CD14-positive monocyte (primary cell): ENCODE results near the gene KRT6B. TPM values are rescaled to one million over a fixed set of nuclear protein-coding genes. Genes with fewer than 3 reads are reported as not detected.

ENCODE experiments used
- DNase-seq, 3 donors: peaks; one replicate each; pipeline ENCODE4 v3.0.0-alpha.2; 2011 to 2022
- H2AFZ ChIP-seq: 2 replicates; pipeline ENCODE4 v1.6.0; 2012; ENCODE audit warnings: mild to moderate bottlenecking, low read depth, low read length, inconsistent platforms; ENCODE audit not compliant: insufficient read depth, poor library complexity, severe bottlenecking
- H3K27ac ChIP-seq, 2 donors: 1 replicate in 1 of 2; 2 replicates in 1 of 2; pipeline ENCODE4 v1.5.1; 2012 to 2013; ENCODE audit warnings: low read length in 2 of 2, control low read depth in 1 of 2, inconsistent platforms in 1 of 2, low read depth in 1 of 2, mild to moderate bottlenecking in 1 of 2
- H3K27me3 ChIP-seq, 2 donors: one replicate each; pipeline versions ENCODE4 v1.6.0 to v1.6.1; 2011 to 2013; ENCODE audit warnings: low read length in 2 of 2; ENCODE audit not compliant: control insufficient read depth in 2 of 2, insufficient read depth in 2 of 2
- H3K36me3 ChIP-seq, 2 donors: replicated peaks in 1 of 2; 1 replicate in 1 of 2; 2 replicates in 1 of 2; pipeline versions ENCODE4 v1.5.1 to v1.6.1; 2012 to 2013; ENCODE audit warnings: low read length in 2 of 2, control low read depth in 1 of 2, inconsistent platforms in 1 of 2, mild to moderate bottlenecking in 1 of 2; ENCODE audit not compliant: insufficient read depth in 2 of 2, control insufficient read depth in 1 of 2
- H3K4me1 ChIP-seq, 2 donors: 1 replicate in 1 of 2; 2 replicates in 1 of 2; pipeline versions ENCODE4 v1.5.1 to v1.6.1; 2012 to 2013; ENCODE audit warnings: low read length in 2 of 2, control low read depth in 1 of 2, inconsistent platforms in 1 of 2, mild to moderate bottlenecking in 1 of 2, moderate library complexity in 1 of 2; ENCODE audit not compliant: insufficient read depth in 2 of 2, control insufficient read depth in 1 of 2
- H3K4me2 ChIP-seq: replicated peaks from 2 replicates; pipeline ENCODE3; 2012; ENCODE audit warnings: low read length, moderate library complexity, mild to moderate bottlenecking; ENCODE audit not compliant: poor library complexity, severe bottlenecking; ENCODE audit errors: extremely low read depth
- H3K4me3 ChIP-seq, 3 experiments: fragments of 200-600 bp in 1 of 3; sonication (generic) in 1 of 3; replicated peaks in 1 of 3; 1 replicate in 2 of 3; 2 replicates in 1 of 3; pipeline ENCODE4 v1.5.1; 2011 to 2013; ENCODE audit warnings: low read length in 3 of 3, mild to moderate bottlenecking in 3 of 3, control low read depth in 2 of 3, low read depth in 2 of 3, inconsistent platforms in 1 of 3, moderate library complexity in 1 of 3
- H3K79me2 ChIP-seq: 2 replicates; pipeline ENCODE4 v1.6.0; 2012; ENCODE audit warnings: mild to moderate bottlenecking, control low read depth, inconsistent platforms, low read length, moderate library complexity; ENCODE audit not compliant: insufficient read depth
- H3K9ac ChIP-seq: 2 replicates; pipeline ENCODE4 v1.6.0; 2017; ENCODE audit warnings: low read length, mild to moderate bottlenecking; ENCODE audit not compliant: insufficient read depth, poor library complexity, severe bottlenecking
- H3K9me3 ChIP-seq, 2 donors: replicated peaks in 1 of 2; 1 replicate in 1 of 2; 2 replicates in 1 of 2; pipeline versions ENCODE4 v1.5.1 to v1.6.1; 2012 to 2013; ENCODE audit warnings: low read length in 2 of 2, control low read depth in 1 of 2; ENCODE audit not compliant: control insufficient read depth in 1 of 2, insufficient read depth in 1 of 2
- H4K20me1 ChIP-seq: 2 replicates; pipeline ENCODE4 v1.6.0; 2012; ENCODE audit warnings: mild to moderate bottlenecking, low read length, control low read depth, moderate library complexity; ENCODE audit not compliant: insufficient read depth
- H3K27ac Mint-ChIP-seq, 7 donors: one replicate each; pipeline ENCODE4 v1.8.0; 2020; ENCODE audit warnings: mild to moderate bottlenecking in 7 of 7, mixed read lengths in 7 of 7, moderate library complexity in 6 of 7, inconsistent platforms in 2 of 7
- H3K27me3 Mint-ChIP-seq, 3 donors: one replicate each; pipeline ENCODE4 v1.8.0; 2021 to 2022; ENCODE audit warnings: low read depth in 3 of 3, mild to moderate bottlenecking in 3 of 3, mixed read lengths in 3 of 3, moderate library complexity in 3 of 3, inconsistent platforms in 1 of 3
- H3K36me3 Mint-ChIP-seq, 2 donors: one replicate each; pipeline ENCODE4 v1.8.0; 2020; ENCODE audit warnings: mixed read lengths in 2 of 2, inconsistent platforms in 1 of 2, mild to moderate bottlenecking in 1 of 2
- H3K4me1 Mint-ChIP-seq: one replicate; pipeline ENCODE4 v1.8.0; 2020; ENCODE audit warnings: mild to moderate bottlenecking, mixed read lengths
- H3K4me3 Mint-ChIP-seq, 2 donors: one replicate each; pipeline ENCODE4 v1.8.0; 2020; ENCODE audit warnings: mild to moderate bottlenecking in 2 of 2, mixed read lengths in 2 of 2, moderate library complexity in 1 of 2
- H3K9me3 Mint-ChIP-seq, 7 donors: one replicate each; pipeline ENCODE4 v1.8.0; 2020 to 2022; ENCODE audit warnings: mixed read lengths in 7 of 7, mild to moderate bottlenecking in 6 of 7, moderate library complexity in 6 of 7, inconsistent platforms in 2 of 7
- WGBS: methylation state at CpG from one replicate; pipeline ENCODE4 v1.1.5; 2013; ENCODE audit warnings: missing lambda C conversion rate; ENCODE audit not compliant: insufficient coverage; 5-methylcytosine and 5-hydroxymethylcytosine counted together
- intact Hi-C, 2 donors: fragments of 100-400 bp; cut with micrococcal nuclease; formaldehyde crosslinking; loops; one replicate each; pipeline versions ENCODE4 v1.15.0 to v1.15.1; 2023
- polyA plus RNA-seq, 3 donors: library from polyadenylated mRNA; depleted of rRNA in 1 of 3; unstranded in 2 of 3; stranded (reverse) in 1 of 3; fragments of 300-500 nt in 2 of 3; fragments of >200 nt in 1 of 3; fragmentation: Illumina TruSeq in 2 of 3; gene quantifications; 1 replicate in 2 of 3; 2 replicates in 1 of 3; pipeline ENCODE4 v1.2.3, GENCODE V29; 2012 to 2021
- TF ChIP-seq, protein P1 (sequence below): fragments of 200-600 bp; IDR thresholded peaks from one replicate; pipeline ENCODE4 v1.8.0; 2022; ENCODE audit warnings: antibody characterized with exemption, mild to moderate bottlenecking

KRT6B gene
- polyA plus RNA-seq, 3 donors = not detected

DNA sequence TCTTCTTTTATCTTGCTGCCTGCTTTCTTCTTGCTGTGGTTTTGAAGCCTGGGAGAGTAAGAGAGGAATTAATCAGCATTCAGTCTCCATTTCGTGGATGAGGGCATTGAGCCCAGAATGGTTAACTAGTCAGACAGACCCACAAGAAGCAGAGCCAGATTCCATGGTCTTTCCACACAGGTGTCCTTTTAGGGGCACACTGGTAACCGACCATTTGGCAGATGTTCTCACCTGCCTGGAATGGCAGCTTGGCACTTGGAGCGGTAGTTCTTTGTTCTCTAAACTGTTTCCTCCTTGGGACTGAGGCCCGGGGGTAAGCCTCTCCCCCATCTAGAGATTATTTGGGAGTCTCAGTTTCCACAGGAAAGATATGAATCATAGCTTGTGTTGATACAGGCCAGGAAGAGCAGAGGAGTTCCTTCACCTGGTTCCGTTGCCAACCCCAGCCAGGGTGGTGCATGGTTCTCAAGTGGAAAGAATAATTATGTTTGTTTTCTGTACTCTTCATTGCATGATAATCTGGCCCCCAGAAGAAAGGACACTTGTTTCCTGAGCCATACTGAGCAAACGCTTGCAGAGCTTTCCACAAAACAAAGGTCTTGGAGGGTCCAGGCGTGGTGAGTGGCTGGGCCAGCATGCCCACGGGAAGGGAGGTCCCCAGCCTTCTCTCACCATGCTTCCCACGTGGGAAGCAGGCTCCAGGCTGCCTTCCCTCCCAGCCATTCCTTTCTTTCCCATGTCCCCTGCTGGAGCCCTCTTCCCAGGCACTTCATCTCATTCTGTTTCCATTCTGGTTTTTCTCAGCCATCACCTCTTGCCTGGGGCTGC, 15.7 kb downstream of the KRT6B start:
- TF ChIP-seq, protein P1, sequence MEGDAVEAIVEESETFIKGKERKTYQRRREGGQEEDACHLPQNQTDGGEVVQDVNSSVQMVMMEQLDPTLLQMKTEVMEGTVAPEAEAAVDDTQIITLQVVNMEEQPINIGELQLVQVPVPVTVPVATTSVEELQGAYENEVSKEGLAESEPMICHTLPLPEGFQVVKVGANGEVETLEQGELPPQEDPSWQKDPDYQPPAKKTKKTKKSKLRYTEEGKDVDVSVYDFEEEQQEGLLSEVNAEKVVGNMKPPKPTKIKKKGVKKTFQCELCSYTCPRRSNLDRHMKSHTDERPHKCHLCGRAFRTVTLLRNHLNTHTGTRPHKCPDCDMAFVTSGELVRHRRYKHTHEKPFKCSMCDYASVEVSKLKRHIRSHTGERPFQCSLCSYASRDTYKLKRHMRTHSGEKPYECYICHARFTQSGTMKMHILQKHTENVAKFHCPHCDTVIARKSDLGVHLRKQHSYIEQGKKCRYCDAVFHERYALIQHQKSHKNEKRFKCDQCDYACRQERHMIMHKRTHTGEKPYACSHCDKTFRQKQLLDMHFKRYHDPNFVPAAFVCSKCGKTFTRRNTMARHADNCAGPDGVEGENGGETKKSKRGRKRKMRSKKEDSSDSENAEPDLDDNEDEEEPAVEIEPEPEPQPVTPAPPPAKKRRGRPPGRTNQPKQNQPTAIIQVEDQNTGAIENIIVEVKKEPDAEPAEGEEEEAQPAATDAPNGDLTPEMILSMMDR = no peak
- Mint-ChIP-seq H3K27ac (no peak overlapping the region), H3K9me3 (peaks cover 0 to 2% (median 0%) of the 10 kb centered on the region in 7 donors), H3K4me3 (no peak overlapping the region), H3K4me1 (no peaks in the 10 kb centered on the region), H3K27me3 (peaks cover 5 to 20% (median 9%) of the 10 kb centered on the region in 3 donors), H3K36me3 (no peaks in the 10 kb centered on the region)
- H3K4me1 ChIP-seq = no peaks in the 10 kb centered on the region
- H3K79me2 ChIP-seq = no peaks in the 10 kb centered on the region
- 73% methylated on average over 6 of the region's 9 CpGs for WGBS
- H3K36me3 ChIP-seq = no peaks in the 10 kb centered on the region
- H3K4me3 ChIP-seq = no peak overlapping the region
- H3K4me2 ChIP-seq = no peak overlapping the region
- DNase-seq = no peak
- intact Hi-C loops = no loop called here
- no peak overlapping the region for H3K27ac ChIP-seq
- H3K9ac ChIP-seq = no peak overlapping the region
- H2AFZ ChIP-seq = no peak overlapping the region
- H4K20me1 ChIP-seq = no peaks in the 10 kb centered on the region
- H3K27me3 ChIP-seq = no peaks in the 10 kb centered on the region
- H3K9me3 ChIP-seq = no peaks in the 10 kb centered on the region

DNA sequence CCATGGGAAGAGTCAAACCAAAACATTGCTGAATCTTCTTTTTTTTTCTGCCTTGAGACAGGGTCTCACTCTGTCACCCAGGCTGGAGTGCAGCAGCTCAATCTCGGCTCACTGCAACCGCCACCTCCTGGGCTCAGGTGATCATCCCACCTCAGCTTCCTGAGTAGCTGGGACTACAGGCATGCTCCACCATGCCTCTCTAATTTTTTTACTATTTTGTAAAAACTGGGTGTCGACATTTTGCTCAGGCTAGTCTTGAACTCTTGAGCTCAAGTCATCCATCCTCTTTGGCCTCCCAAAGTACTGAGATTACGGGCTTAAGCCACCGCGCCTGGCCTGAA, 16.3 kb downstream of the KRT6B start:
- Histone ChIP-seq H3K27ac (no peak overlapping the region), H2AFZ (no peak overlapping the region), H3K9ac (no peak overlapping the region), H3K4me1 (no peaks in the 10 kb centered on the region), H3K36me3 (no peaks in the 10 kb centered on the region), H4K20me1 (no peaks in the 10 kb centered on the region), H3K4me3 (no peak overlapping the region), H3K79me2 (no peaks in the 10 kb centered on the region), H3K27me3 (no peaks in the 10 kb centered on the region), H3K4me2 (no peak overlapping the region), H3K9me3 (no peaks in the 10 kb centered on the region)
- no peak for DNase-seq
- Mint-ChIP-seq H3K4me3 (no peak overlapping the region), H3K27ac (no peak overlapping the region), H3K36me3 (no peaks in the 10 kb centered on the region), H3K4me1 (no peaks in the 10 kb centered on the region), H3K27me3 (peaks cover 6 to 21% (median 8%) of the 10 kb centered on the region in 3 donors), H3K9me3 (no peaks in the 10 kb centered on the region)
- TF ChIP-seq, protein P1 = no peak
- intact Hi-C loops = no loop called here
- WGBS = 91% methylated on average over 2 of the region's 6 CpGs
